Sigmoid colon (tissue), 7 donors: ENCODE results near the gene TTC3. TPM values are rescaled to one million over a fixed set of nuclear protein-coding genes. Genes with fewer than 3 reads are reported as not detected.

ENCODE experiments used
- DNase-seq: peaks from one replicate; pipeline ENCODE4 v3.0.0-alpha.2; 2019
- H3K27ac ChIP-seq, 4 donors: fragments of 200-600 bp; sonication (generic); one replicate each; pipeline ENCODE4 v1.5.1; 2016 to 2019; ENCODE audit warnings: mild to moderate bottlenecking in 1 of 4
- H3K27me3 ChIP-seq, 3 donors: fragments of 200-600 bp; sonication (generic); one replicate each; pipeline ENCODE4 v1.5.1; 2019; ENCODE audit warnings: mild to moderate bottlenecking in 1 of 3
- H3K36me3 ChIP-seq, 4 donors: fragments of 200-600 bp; sonication (generic); one replicate each; pipeline ENCODE4 v1.5.1; 2016 to 2019
- H3K4me1 ChIP-seq, 4 donors: fragments of 200-600 bp; sonication (generic); one replicate each; pipeline ENCODE4 v1.5.1; 2017 to 2019
- H3K4me3 ChIP-seq, 4 donors: fragments of 200-600 bp; sonication (generic); one replicate each; pipeline ENCODE4 v1.5.1; 2017 to 2019; ENCODE audit warnings: mild to moderate bottlenecking in 2 of 4, moderate library complexity in 1 of 4
- H3K9me3 ChIP-seq, 4 donors: fragments of 200-600 bp in 3 of 4; sonication (generic) in 3 of 4; one replicate each; pipeline versions ENCODE4 v1.5.1 to v1.6.1; 2013 to 2019
- EP300 ChIP-seq, 4 donors: sonication (generic); formaldehyde crosslinking; IDR thresholded peaks; one replicate each; pipeline ENCODE4 v1.6.1; 2017; ENCODE audit warnings: antibody characterized with exemption in 4 of 4
- POLR2A ChIP-seq, 2 donors: fragments of 450-650 bp; IDR thresholded peaks; one replicate each; pipeline ENCODE4 v1.6.1; 2016; ENCODE audit warnings: antibody characterized with exemption in 2 of 2, mild to moderate bottlenecking in 2 of 2, moderate library complexity in 2 of 2
- POLR2AphosphoS5 ChIP-seq, 4 donors: sonication (generic); formaldehyde crosslinking; IDR thresholded peaks; one replicate each; pipeline ENCODE4 v1.6.1; 2017; ENCODE audit warnings: antibody characterized with exemption in 4 of 4
- WGBS, 2 donors: extraction: QIAGEN DNeasy Blood & Tissue Kit; methylation state at CpG; one replicate each; pipeline ENCODE4 v1.1.7; 2013; 5-methylcytosine and 5-hydroxymethylcytosine counted together
- intact Hi-C: fragments of 100-400 bp; cut with DNase I; formaldehyde crosslinking; loops from one replicate; pipeline ENCODE4 v1.15.1; 2023
- polyA plus RNA-seq, 3 donors: library from polyadenylated mRNA; stranded (reverse); fragments of 200-250 nt; gene quantifications; one replicate each; pipeline ENCODE4 v1.2.3, GENCODE V29; 2013
- total RNA-seq, 4 donors: library from RNA; depleted of rRNA; stranded (reverse); fragments of >200 nt; gene quantifications; one replicate each; pipeline ENCODE4 v1.1.0, GENCODE V29; 2016
- TF ChIP-seq, protein P1 (sequence below), 4 experiments: fragments of 450-650 bp in 3 of 4; fragments of 200-600 bp in 1 of 4; IDR thresholded peaks; one replicate each; pipeline ENCODE4 v1.5.1; 2016 to 2019; ENCODE audit warnings: antibody characterized with exemption in 4 of 4, mild to moderate bottlenecking in 3 of 4, moderate library complexity in 2 of 4
- donor health status: healthy with polysubstance abuse.
- donor health status: Bipolar disorder and iron deficiency.
- donor health status: healthy.

The TTC3 gene
- total and polyA plus RNA-seq, 7 donors, result 22.2 to 151 (median 108) TPM

DNA sequence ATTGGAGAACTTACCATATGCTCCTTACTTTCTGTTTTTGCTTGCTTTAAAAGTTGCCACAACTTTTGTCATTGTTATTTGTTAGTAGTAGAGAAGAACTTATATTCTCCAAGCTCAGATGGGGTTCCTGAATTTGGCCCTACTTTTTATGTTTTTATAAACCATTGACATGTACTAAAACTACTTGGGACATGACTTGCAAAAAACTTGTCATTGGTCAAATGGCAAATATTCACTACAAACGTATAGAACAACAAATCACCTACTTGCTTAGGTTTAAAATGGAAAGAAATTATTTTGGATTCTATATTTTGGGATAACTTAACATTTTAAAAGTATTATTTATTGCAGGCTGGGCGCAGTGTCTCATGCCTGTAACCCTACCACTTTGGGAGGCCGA is 32.8 kb upstream of the TTC3 start:
- Histone ChIP-seq H3K27ac (no peak overlapping the region), H3K27me3 (no peaks in the 10 kb centered on the region), H3K4me3 (no peak overlapping the region), H3K9me3 (no peaks in the 10 kb centered on the region), H3K36me3 (no peaks in the 10 kb centered on the region), H3K4me1 (no peaks in the 10 kb centered on the region)
- 90 to 91% methylated on average over 3 of the region's 3 CpGs for WGBS, 2 donors
- intact Hi-C loops, result no loop called here
- DNase-seq, result no peak
- no peak for TF ChIP-seq POLR2AphosphoS5 (IDR thresholded peaks at IDR 0.05)
- no peak for TF ChIP-seq POLR2A (IDR thresholded peaks at IDR 0.05)

DNA sequence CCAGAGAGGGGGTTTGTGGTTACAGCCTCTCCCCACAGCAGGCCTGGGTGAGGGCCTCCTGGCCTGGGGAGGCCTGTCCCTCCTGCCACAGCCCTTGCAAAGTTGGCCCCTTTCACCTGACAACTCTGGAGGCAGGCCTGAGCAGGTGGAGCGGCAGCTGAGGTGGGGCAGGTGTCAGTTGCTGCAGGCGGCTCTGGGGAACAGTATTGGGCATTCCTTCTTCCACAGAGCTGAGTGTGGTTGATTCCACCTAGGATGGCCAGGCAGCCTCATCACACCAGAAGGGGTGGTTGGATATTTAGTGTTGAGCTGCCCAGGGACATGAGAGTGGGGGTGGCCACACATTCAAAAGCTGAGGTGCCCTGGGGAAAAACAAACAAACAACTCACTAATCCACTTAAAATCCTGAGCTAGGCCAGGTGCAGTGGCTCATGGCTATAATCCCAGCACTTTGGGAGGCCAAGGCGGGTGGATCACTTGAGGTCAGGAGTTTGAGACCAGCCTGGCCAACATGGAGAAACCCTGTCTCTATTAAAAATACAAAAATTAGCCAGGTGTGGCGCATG is 31.3 kb upstream of the TTC3 start:
- intact Hi-C loops, result no loop called here
- no peak overlapping the region for H3K27ac ChIP-seq
- no peaks in the 10 kb centered on the region for H3K4me1 ChIP-seq
- no peak overlapping the region for H3K4me3 ChIP-seq
- H3K36me3 ChIP-seq, result no peaks in the 10 kb centered on the region
- WGBS, 2 donors, result 55 to 86% methylated on average over 4 of the region's 4 CpGs
- H3K9me3 ChIP-seq, result no peaks in the 10 kb centered on the region
- TF ChIP-seq EP300 (IDR thresholded peaks at IDR 0.05), result no peak
- TF ChIP-seq POLR2AphosphoS5 (IDR thresholded peaks at IDR 0.05), result no peak
- no peak for TF ChIP-seq POLR2A (IDR thresholded peaks at IDR 0.05)
- TF ChIP-seq, protein P1, sequence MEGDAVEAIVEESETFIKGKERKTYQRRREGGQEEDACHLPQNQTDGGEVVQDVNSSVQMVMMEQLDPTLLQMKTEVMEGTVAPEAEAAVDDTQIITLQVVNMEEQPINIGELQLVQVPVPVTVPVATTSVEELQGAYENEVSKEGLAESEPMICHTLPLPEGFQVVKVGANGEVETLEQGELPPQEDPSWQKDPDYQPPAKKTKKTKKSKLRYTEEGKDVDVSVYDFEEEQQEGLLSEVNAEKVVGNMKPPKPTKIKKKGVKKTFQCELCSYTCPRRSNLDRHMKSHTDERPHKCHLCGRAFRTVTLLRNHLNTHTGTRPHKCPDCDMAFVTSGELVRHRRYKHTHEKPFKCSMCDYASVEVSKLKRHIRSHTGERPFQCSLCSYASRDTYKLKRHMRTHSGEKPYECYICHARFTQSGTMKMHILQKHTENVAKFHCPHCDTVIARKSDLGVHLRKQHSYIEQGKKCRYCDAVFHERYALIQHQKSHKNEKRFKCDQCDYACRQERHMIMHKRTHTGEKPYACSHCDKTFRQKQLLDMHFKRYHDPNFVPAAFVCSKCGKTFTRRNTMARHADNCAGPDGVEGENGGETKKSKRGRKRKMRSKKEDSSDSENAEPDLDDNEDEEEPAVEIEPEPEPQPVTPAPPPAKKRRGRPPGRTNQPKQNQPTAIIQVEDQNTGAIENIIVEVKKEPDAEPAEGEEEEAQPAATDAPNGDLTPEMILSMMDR (IDR thresholded peaks at IDR 0.05), result no peak
- no peaks in the 10 kb centered on the region for H3K27me3 ChIP-seq
- DNase-seq, result no peak

DNA sequence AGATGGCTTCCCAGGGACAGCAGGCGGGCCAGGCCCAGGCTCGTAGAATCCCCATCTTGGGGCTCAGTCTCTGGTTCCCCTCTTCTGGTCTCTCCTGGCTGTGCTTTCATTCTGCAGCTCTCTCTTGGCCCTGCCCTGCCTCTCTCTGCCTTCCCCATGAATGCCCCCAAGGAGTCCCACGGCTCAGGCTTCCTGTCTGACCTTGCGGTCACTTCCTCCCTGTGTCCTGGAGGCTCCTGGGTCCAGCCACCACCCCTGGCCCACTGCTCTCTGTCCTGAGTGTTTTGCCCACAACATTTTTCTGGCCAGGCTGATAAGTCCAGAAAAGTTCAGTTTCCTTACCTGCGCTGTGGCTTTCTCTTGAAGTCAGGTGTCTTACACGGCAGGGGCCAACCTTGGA is 29.2 kb upstream of the TTC3 start:
- WGBS, 2 donors, result 87 to 94% methylated on average over 6 of the region's 6 CpGs
- intact Hi-C loops, result no loop called here
- no peaks in the 10 kb centered on the region for H3K4me1 ChIP-seq

DNA sequence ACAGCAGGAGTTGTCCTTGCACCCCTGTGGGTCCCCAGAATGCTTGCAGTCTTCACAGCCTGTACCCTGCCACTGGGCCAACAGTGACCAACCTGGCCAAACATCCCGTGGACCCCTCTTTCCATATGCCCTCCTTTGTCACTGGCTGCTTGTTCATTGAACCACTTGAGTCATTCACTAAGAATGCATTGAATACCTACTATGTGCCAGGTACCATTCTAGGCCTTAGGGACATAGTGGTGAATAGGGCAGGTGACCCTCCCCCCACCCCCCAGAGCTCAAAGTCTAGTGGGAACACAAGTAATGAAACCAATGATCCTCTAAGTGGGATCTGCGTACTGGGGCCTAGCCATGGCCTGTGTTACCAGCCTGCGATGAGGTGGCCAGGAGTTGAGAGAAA is 28.4 kb upstream of the TTC3 start:
- Histone ChIP-seq H3K36me3 (no peaks in the 10 kb centered on the region), H3K9me3 (no peaks in the 10 kb centered on the region), H3K27me3 (no peaks in the 10 kb centered on the region), H3K27ac (no peak overlapping the region), H3K4me1 (no peaks in the 10 kb centered on the region), H3K4me3 (no peak overlapping the region)
- no peak for DNase-seq
- intact Hi-C loops, result no loop called here
- TF ChIP-seq, protein P1 (IDR thresholded peaks at IDR 0.05), result no peak
- TF ChIP-seq POLR2A (IDR thresholded peaks at IDR 0.05), result no peak
- WGBS, 2 donors, result 93 to 96% methylated on average over 3 of the region's 3 CpGs

More for the DNA sequence above, 29.2 kb upstream of the TTC3 start:
- Histone ChIP-seq H3K27ac (no peak overlapping the region), H3K36me3 (no peaks in the 10 kb centered on the region), H3K4me3 (no peak overlapping the region), H3K27me3 (no peaks in the 10 kb centered on the region), H3K9me3 (no peaks in the 10 kb centered on the region)
- no peak for DNase-seq
- TF ChIP-seq POLR2A (IDR thresholded peaks at IDR 0.05), result no peak
- TF ChIP-seq, protein P1 (IDR thresholded peaks at IDR 0.05), result no peak
- no peak for TF ChIP-seq POLR2AphosphoS5 (IDR thresholded peaks at IDR 0.05)
- no peak for TF ChIP-seq EP300 (IDR thresholded peaks at IDR 0.05)

DNA sequence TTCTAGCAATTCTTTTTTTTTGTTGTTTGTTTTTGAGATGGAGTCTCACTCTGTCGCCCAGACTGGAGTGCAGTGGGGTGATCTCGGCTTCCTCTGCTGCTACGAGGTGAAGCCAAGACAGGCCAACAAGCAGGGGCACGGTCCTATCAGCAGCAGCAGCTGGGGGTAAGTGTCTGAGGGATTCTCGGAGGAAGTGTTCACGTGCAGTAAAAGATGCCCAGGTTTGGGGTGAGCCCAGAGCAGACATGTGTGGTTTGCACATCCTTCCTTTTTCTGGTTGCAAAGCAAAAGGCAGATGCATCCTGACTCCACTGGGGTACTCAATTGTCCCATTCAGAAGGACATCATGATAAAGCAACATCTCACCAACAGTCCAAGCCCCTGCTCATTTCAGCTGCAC is 27.9 kb upstream of the TTC3 start:
- H3K9me3 ChIP-seq, result no peaks in the 10 kb centered on the region
- no peaks in the 10 kb centered on the region for H3K27me3 ChIP-seq
- intact Hi-C loops, result no loop called here
- no peaks in the 10 kb centered on the region for H3K36me3 ChIP-seq
- no peaks in the 10 kb centered on the region for H3K4me1 ChIP-seq
- WGBS, 2 donors, result 50 to 89% methylated on average over 6 of the region's 6 CpGs
- no peak for TF ChIP-seq POLR2A (IDR thresholded peaks at IDR 0.05)
- TF ChIP-seq, protein P1 (IDR thresholded peaks at IDR 0.05), result no peak
- TF ChIP-seq EP300 (IDR thresholded peaks at IDR 0.05), result no peak
- TF ChIP-seq POLR2AphosphoS5 (IDR thresholded peaks at IDR 0.05), result no peak
- no peak overlapping the region for H3K4me3 ChIP-seq
- DNase-seq, result no peak
- H3K27ac ChIP-seq, result no peak overlapping the region
